ENCODE measurements around the gene ADI1.

DNA sequence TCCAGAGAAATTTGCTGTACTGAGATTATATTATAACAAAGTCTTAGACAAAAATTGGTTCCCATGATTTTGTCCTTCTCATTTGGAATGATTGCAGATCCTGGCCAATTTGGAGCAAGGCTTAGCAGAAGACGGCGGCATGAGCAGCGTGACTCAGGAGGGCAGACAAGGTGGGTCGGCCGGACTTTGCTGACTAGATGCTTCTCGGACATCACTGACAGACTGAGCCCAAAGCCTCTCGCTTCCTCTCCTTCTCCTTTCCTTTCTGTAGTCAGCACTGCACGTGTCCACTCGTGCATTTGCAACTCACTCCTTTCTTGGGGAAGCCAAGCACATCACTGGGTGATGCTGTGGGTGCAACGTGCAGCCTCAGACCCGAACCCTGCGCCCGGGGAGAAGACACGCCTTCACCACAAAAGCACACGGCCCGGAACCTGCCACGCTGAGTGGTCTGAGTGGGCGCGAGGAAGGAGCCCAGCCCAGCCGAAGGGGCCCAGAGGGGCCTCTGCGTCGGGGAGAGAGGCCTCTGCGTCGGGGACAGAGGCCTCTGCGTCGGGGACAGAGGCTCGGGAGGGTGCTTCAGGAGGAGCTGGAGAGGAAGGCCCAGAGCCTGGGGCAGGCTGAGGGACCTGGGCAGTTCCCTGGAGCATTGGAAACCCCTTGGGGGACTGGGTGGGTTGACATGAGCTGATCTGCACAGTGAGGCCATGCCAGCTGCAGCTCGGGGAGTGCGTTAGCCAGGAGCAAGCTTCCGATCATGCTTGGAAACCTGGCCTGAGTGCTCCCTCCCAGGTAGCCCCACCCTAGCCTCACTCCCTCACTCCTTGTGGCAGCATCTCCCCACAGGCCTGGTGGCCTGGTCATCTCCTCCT is 61.6 kb downstream of the ADI1 start:
- TF ChIP-seq, protein P1, sequence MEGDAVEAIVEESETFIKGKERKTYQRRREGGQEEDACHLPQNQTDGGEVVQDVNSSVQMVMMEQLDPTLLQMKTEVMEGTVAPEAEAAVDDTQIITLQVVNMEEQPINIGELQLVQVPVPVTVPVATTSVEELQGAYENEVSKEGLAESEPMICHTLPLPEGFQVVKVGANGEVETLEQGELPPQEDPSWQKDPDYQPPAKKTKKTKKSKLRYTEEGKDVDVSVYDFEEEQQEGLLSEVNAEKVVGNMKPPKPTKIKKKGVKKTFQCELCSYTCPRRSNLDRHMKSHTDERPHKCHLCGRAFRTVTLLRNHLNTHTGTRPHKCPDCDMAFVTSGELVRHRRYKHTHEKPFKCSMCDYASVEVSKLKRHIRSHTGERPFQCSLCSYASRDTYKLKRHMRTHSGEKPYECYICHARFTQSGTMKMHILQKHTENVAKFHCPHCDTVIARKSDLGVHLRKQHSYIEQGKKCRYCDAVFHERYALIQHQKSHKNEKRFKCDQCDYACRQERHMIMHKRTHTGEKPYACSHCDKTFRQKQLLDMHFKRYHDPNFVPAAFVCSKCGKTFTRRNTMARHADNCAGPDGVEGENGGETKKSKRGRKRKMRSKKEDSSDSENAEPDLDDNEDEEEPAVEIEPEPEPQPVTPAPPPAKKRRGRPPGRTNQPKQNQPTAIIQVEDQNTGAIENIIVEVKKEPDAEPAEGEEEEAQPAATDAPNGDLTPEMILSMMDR (IDR thresholded peaks at IDR 0.05) = no peak
- TF ChIP-seq POLR2A (IDR thresholded peaks at IDR 0.05) = no peak

Measured in breast epithelium (tissue), 3 donors.